GM18907 (cell line): ENCODE results near the gene CXCL12.

ENCODE experiments used
- ATAC-seq: cut with Tn5 transposase; IDR thresholded peaks from one replicate; pipeline ENCODE4 v1.9.1; 2021; ENCODE audit warnings: mild to moderate bottlenecking, moderate library complexity; ENCODE audit not compliant: unreplicated experiment

CXCL12 gene

GRCh38 chr10:44385026-44385695 is at the start of gene CXCL12:
CXCL12 (minus strand) TSS chr10:44385097; CDS start chr10:44385005, 92 bp downstream.
- ATAC-seq = no peak

GRCh38 chr10:44427479-44427878 is 42.6 kb upstream of the CXCL12 start:
- ATAC-seq = no peak

GRCh38 chr10:44427037-44427436 is 42.1 kb upstream of the CXCL12 start:
- ATAC-seq = no peak

- no peak for ATAC-seq
These were observed 41.5 kb upstream of the CXCL12 start for GRCh38 chr10:44426247-44427034.

GRCh38 chr10:44425466-44425865 is 40.6 kb upstream of the CXCL12 start:
- ATAC-seq = no peak

- no peak for ATAC-seq
These were observed 40.1 kb upstream of the CXCL12 start for GRCh38 chr10:44424957-44425356.

GRCh38 chr10:44424298-44424697 is 39.4 kb upstream of the CXCL12 start:
- no peak for ATAC-seq

GRCh38 chr10:44422570-44423101 is 37.7 kb upstream of the CXCL12 start:
- ATAC-seq = no peak

GRCh38 chr10:44422153-44422552 is 37.3 kb upstream of the CXCL12 start:
- ATAC-seq = no peak

GRCh38 chr10:44419790-44420549 is 35.1 kb upstream of the CXCL12 start:
- no peak for ATAC-seq

GRCh38 chr10:44418637-44419036 is 33.7 kb upstream of the CXCL12 start:
- no peak for ATAC-seq

GRCh38 chr10:44417761-44418160 is 32.9 kb upstream of the CXCL12 start:
- ATAC-seq = no peak

- ATAC-seq = no peak
These were observed 32.0 kb upstream of the CXCL12 start for GRCh38 chr10:44416936-44417335.

- no peak for ATAC-seq
These were observed 31.3 kb upstream of the CXCL12 start for GRCh38 chr10:44416021-44416771.

- ATAC-seq = no peak
These were observed 30.2 kb upstream of the CXCL12 start for GRCh38 chr10:44415121-44415520.

GRCh38 chr10:44413416-44413815 is 28.5 kb upstream of the CXCL12 start:
- ATAC-seq = no peak

GRCh38 chr10:44411251-44411650 is 26.4 kb upstream of the CXCL12 start:
- ATAC-seq = no peak

- ATAC-seq = no peak
These were observed 20.0 kb upstream of the CXCL12 start for GRCh38 chr10:44404741-44405437.

- ATAC-seq = no peak
These were observed 17.7 kb upstream of the CXCL12 start for GRCh38 chr10:44402465-44403195.
